Colonic mucosa (tissue), 4 donors: ENCODE results near the gene SP100. TPM values are rescaled to one million over a fixed set of nuclear protein-coding genes. Genes with fewer than 3 reads are reported as not detected.

Source experiments
- DNase-seq: peaks from one replicate; pipeline ENCODE4 v3.0.0-alpha.2; 2020
- H3K27ac ChIP-seq: fragments of 200-600 bp; one replicate; pipeline ENCODE4 v1.8.0; 2021
- H3K27me3 ChIP-seq: fragments of 200-600 bp; one replicate; pipeline ENCODE4 v1.8.0; 2021
- H3K36me3 ChIP-seq: fragments of 200-600 bp; one replicate; pipeline ENCODE4 v1.8.0; 2021
- H3K4me1 ChIP-seq: fragments of 200-600 bp; one replicate; pipeline ENCODE4 v1.8.0; 2021; ENCODE audit warnings: mild to moderate bottlenecking
- H3K4me3 ChIP-seq: fragments of 200-600 bp; one replicate; pipeline ENCODE4 v1.8.0; 2021
- H3K9ac ChIP-seq, 2 donors: one replicate each; pipeline ENCODE4 v1.7.0; 2013; ENCODE audit warnings: control low read depth in 2 of 2, low read depth in 2 of 2, low read length in 2 of 2
- H3K9me3 ChIP-seq: fragments of 200-600 bp; one replicate; pipeline ENCODE4 v1.8.0; 2021
- CTCF ChIP-seq: fragments of 200-600 bp; IDR thresholded peaks from one replicate; pipeline ENCODE4 v1.8.0; 2022; ENCODE audit warnings: antibody characterized with exemption, mild to moderate bottlenecking
- intact Hi-C: fragments of 100-400 bp; cut with DNase I; formaldehyde crosslinking; loops from one replicate; pipeline ENCODE4 v1.14.1; 2022
- total RNA-seq, 2 donors: library from RNA; stranded (reverse); fragmentation: NEBNext Ultra II Directional in 1 of 2; extraction: Animal tissue kit (Norgen Biotek cat#: 25700) in 1 of 2; gene quantifications; one replicate each; pipeline ENCODE4 v1.2.1, GENCODE V29; 2021
- donor health status: healthy.
- donor health status: DM: no; HTN: no; CAD: no.
- donor health status: DM: no; HTN: no; CAD: no.

The SP100 gene
- total RNA-seq, 2 donors from 2014 or later = 35.7 to 53.6 TPM

- no peak for DNase-seq
- no peaks in the 10 kb centered on the region for H3K36me3 ChIP-seq
- intact Hi-C loops = no loop called here
- no peaks in the 10 kb centered on the region for H3K27me3 ChIP-seq
- H3K4me1 ChIP-seq = no peaks in the 10 kb centered on the region
- no peaks in the 10 kb centered on the region for H3K9me3 ChIP-seq
- no peak overlapping the region for H3K27ac ChIP-seq
- no peak overlapping the region for H3K4me3 ChIP-seq
- no peak for TF ChIP-seq CTCF
- no peak overlapping the region for H3K9ac ChIP-seq
Observed at GRCh38 chr2:230422149-230422548, 6.1 kb downstream of the SP100 start.

- peaks cover 4% of the 10 kb centered on the region for H3K36me3 ChIP-seq
- H3K27me3 ChIP-seq = no peaks in the 10 kb centered on the region
- intact Hi-C loops = no loop called here
- no peak overlapping the region for H3K4me3 ChIP-seq
- H3K9me3 ChIP-seq = no peaks in the 10 kb centered on the region
- no peak for TF ChIP-seq CTCF
- DNase-seq = no peak
- no peak overlapping the region for H3K9ac ChIP-seq
- H3K4me1 ChIP-seq = no peaks in the 10 kb centered on the region
- no peak overlapping the region for H3K27ac ChIP-seq
Observed at GRCh38 chr2:230423851-230424458, 8.0 kb downstream of the SP100 start.

GRCh38 chr2:230425377-230425776 is 9.4 kb downstream of the SP100 start:
- Histone ChIP-seq H3K27ac (no peak overlapping the region), H3K9ac (no peak overlapping the region), H3K4me1 (no peaks in the 10 kb centered on the region), H3K27me3 (no peaks in the 10 kb centered on the region), H3K4me3 (no peak overlapping the region), H3K36me3 (peaks cover 8% of the 10 kb centered on the region), H3K9me3 (no peaks in the 10 kb centered on the region)
- no peak for TF ChIP-seq CTCF
- intact Hi-C loops = no loop called here
- no peak for DNase-seq

DNA sequence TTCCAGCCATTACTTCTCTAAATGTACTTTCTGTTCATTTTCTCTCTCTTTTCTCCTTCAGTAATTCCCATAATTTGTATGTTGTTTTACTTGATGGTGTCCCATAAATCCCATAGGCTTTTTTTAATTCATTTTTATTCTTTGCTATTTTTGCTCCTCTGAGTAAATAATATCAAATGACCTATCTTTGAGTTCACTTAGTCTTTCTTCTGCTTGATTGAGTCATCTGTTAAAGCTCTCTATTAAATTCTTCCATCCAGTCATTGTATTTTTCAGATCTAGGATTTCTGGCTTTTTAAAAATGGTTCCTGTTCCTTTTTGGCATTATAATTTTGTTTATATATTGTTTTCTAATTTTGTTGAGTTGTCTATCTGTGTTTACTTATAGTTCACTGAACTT is 13.5 kb downstream of the SP100 start:
- H3K4me3 ChIP-seq = no peak overlapping the region
- intact Hi-C loops = no loop called here
- H3K27ac ChIP-seq = no peak overlapping the region
- no peak overlapping the region for H3K9ac ChIP-seq
- no peak for TF ChIP-seq CTCF
- peaks cover 8% of the 10 kb centered on the region for H3K36me3 ChIP-seq
- H3K4me1 ChIP-seq = no peaks in the 10 kb centered on the region
- no peaks in the 10 kb centered on the region for H3K27me3 ChIP-seq
- DNase-seq = no peak
- H3K9me3 ChIP-seq = no peaks in the 10 kb centered on the region

- no peak overlapping the region for H3K4me3 ChIP-seq
- H3K4me1 ChIP-seq = no peaks in the 10 kb centered on the region
- no peaks in the 10 kb centered on the region for H3K9me3 ChIP-seq
- H3K36me3 ChIP-seq = peaks cover 8% of the 10 kb centered on the region
- no peaks in the 10 kb centered on the region for H3K27me3 ChIP-seq
- intact Hi-C loops = no loop called here
- H3K9ac ChIP-seq = no peak overlapping the region
- H3K27ac ChIP-seq = no peak overlapping the region
- no peak for TF ChIP-seq CTCF
- DNase-seq = no peak
Observed at GRCh38 chr2:230430957-230431910, 15.2 kb downstream of the SP100 start.
